ENCODE data around the gene RAB39A.

The RAB39A gene

GRCh38 chr11:107969219-107969618, 41.0 kb downstream of the RAB39A start:
- no peak for DNase-seq (ENCODE audit: low spot score)
- TF ChIP-seq CTCF (IDR thresholded peaks at IDR 0.05; ENCODE audit: extremely low read depth, missing control alignments): no peak

GRCh38 chr11:107970049-107970448, 41.8 kb downstream of the RAB39A start:
- no peak for TF ChIP-seq CTCF (IDR thresholded peaks at IDR 0.05; ENCODE audit: extremely low read depth, missing control alignments)
- no peak for DNase-seq (ENCODE audit: low spot score)

DNA sequence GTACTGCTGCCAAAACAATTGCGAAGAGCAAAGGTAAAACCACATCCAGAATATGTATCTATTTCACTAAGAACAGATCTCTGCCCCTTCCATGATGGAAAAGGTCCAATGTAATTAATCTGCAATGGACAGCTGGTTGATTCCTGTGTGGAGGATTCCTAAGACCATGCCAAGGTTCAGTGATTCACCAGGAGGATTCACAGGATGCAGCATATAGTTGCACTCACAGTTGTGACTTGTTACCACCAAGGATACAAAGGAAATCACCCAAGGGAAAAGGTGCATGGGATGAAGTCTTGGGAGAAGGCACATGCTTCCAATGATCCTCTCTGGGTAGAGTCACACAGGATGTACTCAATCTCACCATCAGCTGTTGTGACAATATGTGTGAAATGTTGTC, 45.4 kb downstream of the RAB39A start:
- no peak for DNase-seq (ENCODE audit: low spot score)
- no peak for TF ChIP-seq CTCF (IDR thresholded peaks at IDR 0.05; ENCODE audit: extremely low read depth, missing control alignments)

DNA sequence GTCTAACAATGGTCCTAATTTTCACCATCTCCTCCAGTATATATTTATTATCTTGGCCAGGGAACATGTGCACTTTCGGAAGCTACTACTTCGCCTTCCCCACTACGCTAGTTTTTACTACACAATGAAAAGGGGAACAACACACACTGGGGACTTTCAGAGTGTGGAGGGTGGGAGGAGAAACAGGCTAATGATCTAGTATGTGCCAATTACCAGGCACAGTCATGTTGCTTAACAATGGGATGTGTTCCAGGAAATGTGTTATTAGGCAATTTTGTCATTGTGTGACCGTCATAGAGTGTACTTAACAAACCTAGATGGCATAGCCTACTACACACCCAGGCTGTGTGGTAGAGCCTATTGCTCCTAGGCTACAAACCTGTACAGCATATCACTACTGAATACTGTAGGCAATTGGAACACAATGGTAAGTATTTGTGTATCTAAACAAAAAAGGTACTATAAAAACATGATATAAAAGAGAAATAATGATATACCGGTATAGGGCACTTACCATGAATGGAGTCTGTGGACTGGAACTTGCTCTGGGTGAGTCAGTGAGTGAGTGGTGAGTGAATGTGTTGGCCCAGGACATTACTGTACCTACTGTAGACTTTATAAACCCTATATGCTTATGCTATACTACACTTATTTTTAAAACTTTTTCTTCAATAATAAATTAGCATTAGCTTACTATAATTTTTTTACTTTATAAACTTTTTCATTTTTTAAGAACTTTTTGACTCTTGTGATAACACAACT, 60.3 kb downstream of the RAB39A start:
- no peak for TF ChIP-seq CTCF (IDR thresholded peaks at IDR 0.05; ENCODE audit: extremely low read depth, missing control alignments)
- no peak for DNase-seq (ENCODE audit: low spot score)

GRCh38 chr11:107991868-107992414, 63.7 kb downstream of the RAB39A start:
- no peak for TF ChIP-seq CTCF (IDR thresholded peaks at IDR 0.05; ENCODE audit: extremely low read depth, missing control alignments)
- DNase-seq (ENCODE audit: low spot score): no peak

- no peak for DNase-seq (ENCODE audit: low spot score)
- no peak for TF ChIP-seq CTCF (IDR thresholded peaks at IDR 0.05; ENCODE audit: extremely low read depth, missing control alignments)
These were observed 67.9 kb downstream of the RAB39A start for GRCh38 chr11:107996006-107996776.

DNA sequence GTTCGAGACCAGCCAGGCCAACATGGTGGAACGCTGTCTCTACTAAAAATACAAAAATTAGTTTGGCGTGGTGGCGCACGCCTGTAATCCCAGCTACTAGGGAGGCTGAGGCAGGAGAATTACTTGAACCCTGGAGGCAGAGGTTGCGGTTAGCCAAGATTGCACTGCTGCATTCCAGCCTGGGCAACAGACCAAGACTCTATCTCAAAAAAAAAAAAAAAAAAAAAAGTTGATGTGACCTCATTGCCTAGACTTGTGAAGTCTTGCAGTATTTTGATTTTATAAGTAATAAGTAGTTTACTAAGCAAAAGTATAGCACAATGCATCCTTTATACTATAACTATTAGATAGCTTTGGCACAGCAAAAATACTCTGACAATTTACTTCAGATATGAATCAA, 70.5 kb downstream of the RAB39A start:
- no peak for TF ChIP-seq CTCF (IDR thresholded peaks at IDR 0.05; ENCODE audit: extremely low read depth, missing control alignments)
- DNase-seq (ENCODE audit: low spot score): no peak

Data from GM20000 (cell line).